ENCODE measurements around the gene PSMD12.
"Not testable (repeated sequence)": the region's sequence is repeated elsewhere in the genome, so short reads cannot be mapped to it uniquely, and the experiment has no call there.

Gene PSMD12

GRCh38 chr17:67328026-67328425 lies 38.4 kb downstream of the PSMD12 start:
- Histone ChIP-seq H3K27me3 (replicated peaks; ENCODE audit: control insufficient read depth, insufficient read depth, low read length) (no peaks in the 10 kb centered on the region), H3K36me3 (ENCODE audit: control insufficient read depth, insufficient read depth, low read length) (no peaks in the 10 kb centered on the region), H3K4me3 (replicated peaks; ENCODE audit: low read depth, low read length) (no peak overlapping the region)
- DNase-seq (ENCODE audit: extremely low read depth, insufficient read length): no peak
- no peak for TF ChIP-seq CTCF (IDR thresholded peaks at IDR 0.05; ENCODE audit: insufficient read depth, low read length, poor library complexity, severe bottlenecking)

GRCh38 chr17:67326959-67327745 lies 39.2 kb downstream of the PSMD12 start:
- H3K27me3 ChIP-seq (replicated peaks; ENCODE audit: control insufficient read depth, insufficient read depth, low read length); H3K4me3 ChIP-seq (replicated peaks; ENCODE audit: low read depth, low read length); H3K36me3 ChIP-seq (ENCODE audit: control insufficient read depth, insufficient read depth, low read length); DNase-seq (ENCODE audit: extremely low read depth, insufficient read length): not testable (repeated sequence)

- no peak for TF ChIP-seq CTCF (IDR thresholded peaks at IDR 0.05; ENCODE audit: insufficient read depth, low read length, poor library complexity, severe bottlenecking)
- Histone ChIP-seq H3K27me3 (replicated peaks; ENCODE audit: control insufficient read depth, insufficient read depth, low read length) (no peaks in the 10 kb centered on the region), H3K36me3 (ENCODE audit: control insufficient read depth, insufficient read depth, low read length) (no peaks in the 10 kb centered on the region), H3K4me3 (replicated peaks; ENCODE audit: low read depth, low read length) (no peak overlapping the region)
- no peak for DNase-seq (ENCODE audit: extremely low read depth, insufficient read length)
Measured at GRCh38 chr17:67326440-67326839, 39.9 kb downstream of the PSMD12 start.

- TF ChIP-seq CTCF (IDR thresholded peaks at IDR 0.05; ENCODE audit: insufficient read depth, low read length, poor library complexity, severe bottlenecking): no peak
- H3K36me3 ChIP-seq (ENCODE audit: control insufficient read depth, insufficient read depth, low read length): no peaks in the 10 kb centered on the region
Measured at GRCh38 chr17:67324330-67324729, 42.0 kb downstream of the PSMD12 start.

GRCh38 chr17:67323445-67323844 lies 42.9 kb downstream of the PSMD12 start:
- TF ChIP-seq CTCF (IDR thresholded peaks at IDR 0.05; ENCODE audit: insufficient read depth, low read length, poor library complexity, severe bottlenecking): no peak
- no peak overlapping the region for H3K4me3 ChIP-seq (replicated peaks; ENCODE audit: low read depth, low read length)
- no peaks in the 10 kb centered on the region for H3K36me3 ChIP-seq (ENCODE audit: control insufficient read depth, insufficient read depth, low read length)
- no peaks in the 10 kb centered on the region; the same call in 1 of the 2 replicates for H3K27me3 ChIP-seq (replicated peaks; ENCODE audit: control insufficient read depth, insufficient read depth, low read length)
- DNase-seq (ENCODE audit: extremely low read depth, insufficient read length): no peak

More at GRCh38 chr17:67324330-67324729, 42.0 kb downstream of the PSMD12 start:
- Histone ChIP-seq H3K27me3 (replicated peaks; ENCODE audit: control insufficient read depth, insufficient read depth, low read length) (no peaks in the 10 kb centered on the region), H3K4me3 (replicated peaks; ENCODE audit: low read depth, low read length) (no peak overlapping the region)
- DNase-seq (ENCODE audit: extremely low read depth, insufficient read length): no peak

GRCh38 chr17:67322042-67322787 lies 44.2 kb downstream of the PSMD12 start:
- Histone ChIP-seq H3K36me3 (ENCODE audit: control insufficient read depth, insufficient read depth, low read length) (no peaks in the 10 kb centered on the region), H3K27me3 (replicated peaks; ENCODE audit: control insufficient read depth, insufficient read depth, low read length) (no peaks in the 10 kb centered on the region; the same call in 1 of the 2 replicates), H3K4me3 (replicated peaks; ENCODE audit: low read depth, low read length) (no peak overlapping the region)
- no peak for TF ChIP-seq CTCF (IDR thresholded peaks at IDR 0.05; ENCODE audit: insufficient read depth, low read length, poor library complexity, severe bottlenecking)
- no peak for DNase-seq (ENCODE audit: extremely low read depth, insufficient read length)

GRCh38 chr17:67321486-67321885 lies 44.9 kb downstream of the PSMD12 start:
- H3K4me3 ChIP-seq (replicated peaks; ENCODE audit: low read depth, low read length); H3K27me3 ChIP-seq (replicated peaks; ENCODE audit: control insufficient read depth, insufficient read depth, low read length); H3K36me3 ChIP-seq (ENCODE audit: control insufficient read depth, insufficient read depth, low read length); DNase-seq (ENCODE audit: extremely low read depth, insufficient read length): not testable (repeated sequence)
